ENCODE data around the gene NPPA. TPM values are rescaled to one million over a fixed set of nuclear protein-coding genes. Genes with fewer than 3 reads are reported as not detected.

Gene NPPA
- total and polyA plus RNA-seq, 10 of the 15 experiments (the other 5 are each of a cell fraction or from before 2014, with no cell fraction given): 0.31 to 0.39 TPM; not detected in 8

GRCh38 chr1:11880911-11881748 lies 33.5 kb upstream of the NPPA start:
- no peak overlapping the region for H3K4me3 ChIP-seq
- CTCF ChIA-PET: interaction anchor here (0.7 kb wide), 1 partner anchor 244 kb away, joined by 3 read pairs; no protein-coding TSS in a partner anchor
- in situ Hi-C loops (cut with MboI) (no loop called here), intact Hi-C loops (cut with micrococcal nuclease; ENCODE audit: unreplicated experiment) (no loop called here)
- no peaks in the 10 kb centered on the region for H3K79me2 ChIP-seq (ENCODE audit: control insufficient read depth, insufficient read depth, low read length)
- RAD21 ChIA-PET (ENCODE audit: unreplicated experiment): no interaction called here
- SMC1A ChIA-PET (ENCODE audit: uncharacterized antibody, unreplicated experiment): no interaction called here
- H3K4me2 ChIP-seq (ENCODE audit: control insufficient read depth, insufficient read depth): no peak overlapping the region
- no peak for FAIRE-seq
- H3K4me1 ChIP-seq (ENCODE audit: control insufficient read depth, insufficient read depth, low read length): no peaks in the 10 kb centered on the region
- no peak overlapping the region for H2AFZ ChIP-seq (ENCODE audit: control insufficient read depth, low read depth, low read length)
- no peak for DNase-seq (ENCODE audit: low read depth, low spot score)
- no peaks in the 10 kb centered on the region for H4K20me1 ChIP-seq (ENCODE audit: control insufficient read depth, insufficient read depth)
- H3K36me3 ChIP-seq (ENCODE audit: control insufficient read depth in 2 of 2, insufficient read depth in 2 of 2, low read length in 1 of 2): no peaks in the 10 kb centered on the region
- no peak for ATAC-seq
- no peak overlapping the region for H3K9ac ChIP-seq (ENCODE audit: control insufficient read depth, insufficient read depth, low read length)
- POLR2A ChIA-PET: no interaction called here
- no peak overlapping the region for H3K27ac ChIP-seq (ENCODE audit: control insufficient read depth, insufficient read depth)
- WGBS (ENCODE audit: insufficient coverage, insufficient replicate concordance, low lambda C conversion rate, missing lambda C conversion rate): 6% methylated on average over 8 of the region's 10 CpGs
- BruUV-seq (replicated peaks): no TSS peak
- H3K9me3 ChIP-seq (replicated peaks; ENCODE audit: control insufficient read depth, insufficient read depth, low read length): no peaks in the 10 kb centered on the region
- no peaks in the 10 kb centered on the region; a peak in 1 of 4 replicates for H3K27me3 ChIP-seq (replicated peaks in 1 of 2; ENCODE audit: control insufficient read depth in 2 of 2, insufficient read depth in 2 of 2, low read length in 1 of 2)
- TF ChIP-seq ZNF687 (IDR thresholded peaks at IDR 0.05) (no peak), CBFB (IDR thresholded peaks at IDR 0.05; ENCODE audit: low read depth) (no peak), DPF2 (IDR thresholded peaks at IDR 0.05) (no peak), NKRF (conservative IDR thresholded peaks at IDR 0.05) (no peak), ELK1 (IDR thresholded peaks at IDR 0.05; ENCODE audit: low read depth, low read length) (no peak), SMARCA5 (IDR thresholded peaks at IDR 0.05) (no peak), YBX1 (IDR thresholded peaks at IDR 0.05) (no peak), GABPA (IDR thresholded peaks at IDR 0.05; ENCODE audit: low read depth) (no peak), SMAD5 (IDR thresholded peaks at IDR 0.05; ENCODE audit: low read depth) (no peak), RUNX3 (IDR thresholded peaks at IDR 0.05; ENCODE audit: low read length) (no peak), ZBTB33 (IDR thresholded peaks at IDR 0.05) (no peak), KDM1A (IDR thresholded peaks at IDR 0.05; ENCODE audit: borderline replicate concordance) (no peak), ZNF217 (IDR thresholded peaks at IDR 0.05) (no peak), TBL1XR1 (IDR thresholded peaks at IDR 0.05; ENCODE audit: low read depth, low read length) (no peak), CEBPB (IDR thresholded peaks at IDR 0.05; ENCODE audit: borderline replicate concordance in 1 of 2, low read depth in 2 of 2, low read length in 2 of 2) (no peak)

Measured in GM12878 (cell line).